HEK293 (cell line): Measurements from ENCODE around the gene ZRANB1.

ENCODE experiments used
- ATF2 ChIP-seq: fragments of 450-650 bp; formaldehyde crosslinking; IDR thresholded peaks from 2 replicates; pipeline ENCODE4 v1.5.1; 2016; ENCODE audit warnings: missing biosample characterization, missing genetic modification characterization, low read depth
- ELK4 ChIP-seq: IDR thresholded peaks from 2 replicates; pipeline ENCODE4 v1.6.1; 2011; ENCODE audit warnings: mild to moderate bottlenecking, low read depth, low read length, borderline replicate concordance
- HIC1 ChIP-seq: fragments of 450-650 bp; formaldehyde crosslinking; IDR thresholded peaks from 2 replicates; pipeline ENCODE4 v1.5.1; 2016; ENCODE audit warnings: missing biosample characterization, missing genetic modification characterization
- IKZF3 ChIP-seq: fragments of 450-650 bp; IDR thresholded peaks from 2 replicates; pipeline ENCODE4 v1.5.0; 2018; ENCODE audit warnings: missing biosample characterization, mild to moderate bottlenecking, missing genetic modification characterization, moderate library complexity
- KLF1 ChIP-seq: fragments of 450-650 bp; formaldehyde crosslinking; IDR thresholded peaks from 2 replicates; pipeline ENCODE4 v1.5.1; 2016; ENCODE audit warnings: missing biosample characterization, missing genetic modification characterization
- PATZ1 ChIP-seq: fragments of 450-650 bp; formaldehyde crosslinking; IDR thresholded peaks from 2 replicates; pipeline ENCODE4 v1.5.1; 2016; ENCODE audit warnings: missing biosample characterization, missing genetic modification characterization
- PRDM4 ChIP-seq: fragments of 450-650 bp; formaldehyde crosslinking; IDR thresholded peaks from 2 replicates; pipeline ENCODE4 v1.5.1; 2017; ENCODE audit warnings: missing biosample characterization, missing genetic modification characterization
- PRDM6 ChIP-seq: fragments of 450-650 bp; formaldehyde crosslinking; IDR thresholded peaks from 2 replicates; pipeline ENCODE4 v1.5.1; 2017; ENCODE audit warnings: missing biosample characterization, missing genetic modification characterization
- ZBTB49 ChIP-seq: fragments of 450-650 bp; formaldehyde crosslinking; IDR thresholded peaks from 2 replicates; pipeline ENCODE4 v1.5.1; 2016; ENCODE audit warnings: missing biosample characterization, missing genetic modification characterization, low read depth
- ZFP3 ChIP-seq: fragments of 450-650 bp; formaldehyde crosslinking; IDR thresholded peaks from 2 replicates; pipeline ENCODE4 v1.5.1; 2016; ENCODE audit warnings: low read depth, missing biosample characterization, missing genetic modification characterization
- ZNF133 ChIP-seq: fragments of 450-650 bp; formaldehyde crosslinking; IDR thresholded peaks from 2 replicates; pipeline ENCODE4 v1.5.1; 2016; ENCODE audit warnings: missing biosample characterization, missing genetic modification characterization
- ZNF18 ChIP-seq: fragments of 450-650 bp; formaldehyde crosslinking; IDR thresholded peaks from 2 replicates; pipeline ENCODE4 v1.5.1; 2016; ENCODE audit warnings: missing biosample characterization, missing genetic modification characterization
- ZNF26 ChIP-seq: fragments of 450-650 bp; formaldehyde crosslinking; IDR thresholded peaks from 2 replicates; pipeline ENCODE4 v1.5.1; 2016; ENCODE audit warnings: missing biosample characterization, missing genetic modification characterization
- ZNF302 ChIP-seq: fragments of 450-650 bp; formaldehyde crosslinking; IDR thresholded peaks from 2 replicates; pipeline ENCODE4 v1.5.1; 2016; ENCODE audit warnings: missing biosample characterization, missing genetic modification characterization, low read depth
- ZNF335 ChIP-seq: fragments of 450-650 bp; formaldehyde crosslinking; conservative IDR thresholded peaks from 2 replicates; pipeline ENCODE4 v1.5.1; 2016; ENCODE audit warnings: missing biosample characterization, missing genetic modification characterization
- ZNF391 ChIP-seq: fragments of 450-650 bp; formaldehyde crosslinking; IDR thresholded peaks from 2 replicates; pipeline ENCODE4 v1.5.1; 2016; ENCODE audit warnings: low read depth, missing biosample characterization, missing genetic modification characterization, borderline replicate concordance
- ZNF394 ChIP-seq: fragments of 450-650 bp; formaldehyde crosslinking; IDR thresholded peaks from 2 replicates; pipeline ENCODE4 v1.5.1; 2016; ENCODE audit warnings: missing biosample characterization, missing genetic modification characterization, mild to moderate bottlenecking, moderate library complexity, borderline replicate concordance
- ZNF544 ChIP-seq: fragments of 450-650 bp; formaldehyde crosslinking; IDR thresholded peaks from 2 replicates; pipeline ENCODE4 v1.5.0; 2017; ENCODE audit warnings: missing biosample characterization, missing genetic modification characterization
- ZNF621 ChIP-seq: fragments of 450-650 bp; formaldehyde crosslinking; IDR thresholded peaks from 2 replicates; pipeline ENCODE4 v1.5.1; 2017; ENCODE audit warnings: missing biosample characterization, missing genetic modification characterization
- ZNF701 ChIP-seq: fragments of 450-650 bp; formaldehyde crosslinking; IDR thresholded peaks from 2 replicates; pipeline ENCODE4 v1.5.1; 2016; ENCODE audit warnings: missing biosample characterization, missing genetic modification characterization
- ZNF791 ChIP-seq: fragments of 450-650 bp; formaldehyde crosslinking; IDR thresholded peaks from 2 replicates; pipeline ENCODE4 v1.5.1; 2016; ENCODE audit warnings: missing biosample characterization, missing genetic modification characterization

ZRANB1 gene

GRCh38 chr10:125023862-125024496 is 82.1 kb downstream of the ZRANB1 start (continued):
- peak; percentile 59 for TF ChIP-seq PATZ1 (tag by site-specific recombination)
- TF ChIP-seq IKZF3: peak; percentile 30
- TF ChIP-seq HIC1: no peak
- no peak for TF ChIP-seq ZNF26
- no peak for TF ChIP-seq ZNF621 (tag by site-specific recombination)
- TF ChIP-seq ZNF544: no peak
- TF ChIP-seq ZFP3 (tag by site-specific recombination): no peak
- no peak for TF ChIP-seq ZNF133 (tag by site-specific recombination)
- TF ChIP-seq ZNF18 (tag by site-specific recombination): peak; percentile 69; the same call in 1 of the 2 replicates
- peak; percentile 89 for TF ChIP-seq ZNF335 (tag by site-specific recombination)
- peak; percentile 100 for TF ChIP-seq PRDM6
- TF ChIP-seq KLF1 (tag by site-specific recombination): peak; percentile 95
- no peak for TF ChIP-seq ZNF302 (tag by site-specific recombination)
- TF ChIP-seq ZBTB49 (tag by site-specific recombination): no peak
- TF ChIP-seq ZNF391: no peak
- TF ChIP-seq ELK4: no peak
- TF ChIP-seq ZNF791 (tag by site-specific recombination): no peak
- TF ChIP-seq ZNF701 (tag by site-specific recombination): no peak
- peak; percentile 54; the same call in 1 of the 2 replicates for TF ChIP-seq ZNF394
- no peak for TF ChIP-seq ATF2
- TF ChIP-seq PRDM4 (tag by site-specific recombination): peak; percentile 73; the same call in 1 of the 2 replicates
